HG03342 (cell line): Measurements from ENCODE around the gene FHAD1.
A peak's percentile ranks its signal among the peaks of the same experiment; 100 is the strongest.

Experiments used
- ATAC-seq: cut with Tn5 transposase; IDR thresholded peaks from one replicate; pipeline ENCODE4 v1.9.1; 2021; ENCODE audit warnings: mild to moderate bottlenecking, moderate library complexity; ENCODE audit not compliant: unreplicated experiment

The FHAD1 gene

GRCh38 chr1:15390667-15391066 is 143.6 kb downstream of the FHAD1 start:
- no peak for ATAC-seq

DNA sequence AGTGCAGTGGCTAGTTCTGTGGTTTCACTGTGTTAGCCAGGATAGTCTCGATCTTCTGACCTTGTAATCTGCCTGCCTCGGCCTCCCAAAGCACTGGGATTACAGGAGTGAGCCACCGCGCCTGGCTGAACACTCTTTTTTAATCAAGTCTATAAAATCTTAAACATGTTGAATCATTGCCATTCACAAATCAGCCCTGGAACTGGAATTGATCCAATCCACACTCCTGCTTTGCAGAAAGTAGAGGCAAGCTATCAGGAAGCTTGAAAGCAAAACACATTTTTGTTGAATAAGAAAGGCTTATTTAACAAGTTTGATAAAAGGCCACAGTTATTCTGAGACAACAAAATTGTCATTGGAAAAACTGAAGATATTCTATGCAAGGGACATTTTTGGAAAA is 144.3 kb downstream of the FHAD1 start:
- no peak for ATAC-seq

- ATAC-seq: no peak
These were observed 146.6 kb downstream of the FHAD1 start for GRCh38 chr1:15393475-15394257.

DNA sequence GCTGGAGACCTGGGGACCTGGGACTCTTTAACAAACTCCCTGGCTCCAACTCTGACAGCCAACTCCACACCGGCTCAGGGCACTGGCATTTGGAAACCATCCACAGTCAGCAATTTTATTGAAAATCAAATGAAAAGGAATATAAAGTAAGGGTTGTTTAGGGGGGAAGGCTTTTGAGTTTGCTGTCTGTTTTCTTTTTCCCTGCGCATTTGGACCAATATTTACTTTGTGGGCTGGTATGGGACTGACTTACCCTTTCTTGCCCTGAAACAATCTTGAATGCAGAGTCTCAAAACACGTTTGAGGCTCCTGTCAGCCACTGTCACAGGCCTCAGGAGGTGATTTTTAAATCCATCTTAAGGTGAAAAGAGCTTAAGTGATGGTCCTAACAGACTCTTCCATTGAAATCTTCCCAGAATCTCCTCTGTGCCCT is 147.3 kb downstream of the FHAD1 start:
- ATAC-seq: no peak

DNA sequence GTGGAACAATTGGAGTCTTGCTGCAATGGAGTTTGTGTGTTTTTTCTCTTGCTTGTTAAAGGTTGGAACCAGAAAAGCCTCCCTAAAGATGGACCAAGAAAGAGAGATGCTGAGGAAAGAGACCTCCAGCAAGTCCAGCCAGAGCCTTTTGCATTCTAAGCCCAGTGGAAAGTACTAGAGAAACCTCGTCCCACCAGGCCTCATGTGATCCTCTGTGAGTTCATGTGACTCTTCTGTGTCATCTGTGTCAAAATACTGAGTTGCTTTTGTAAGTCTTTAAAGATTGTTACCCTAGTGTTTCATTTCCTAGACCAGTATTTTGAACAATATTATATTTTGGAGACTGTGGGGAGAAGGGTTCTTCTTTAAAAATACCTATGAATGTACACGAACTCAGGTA is 150.2 kb downstream of the FHAD1 start:
- ATAC-seq: no peak

GRCh38 chr1:15399710-15400109 is 152.7 kb downstream of the FHAD1 start:
- ATAC-seq: no peak

DNA sequence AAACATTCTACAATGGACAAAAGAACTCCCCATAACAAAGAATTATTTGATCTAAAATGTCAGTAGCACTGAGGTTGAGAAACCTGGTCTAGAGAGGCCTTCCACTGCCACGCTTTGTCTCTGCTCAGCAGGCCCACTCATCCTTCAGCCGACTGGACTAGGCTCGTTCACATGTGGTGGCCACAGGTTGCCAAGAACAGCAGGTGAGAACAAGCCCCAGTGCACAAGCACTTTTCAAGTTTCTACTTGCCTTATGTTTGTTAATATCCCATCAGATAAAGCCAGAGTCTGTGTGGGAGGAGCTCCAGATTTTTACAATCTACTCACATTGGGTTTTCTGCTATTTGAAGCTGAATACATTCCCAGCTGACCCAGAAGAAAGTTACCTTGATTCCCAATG is 153.6 kb downstream of the FHAD1 start:
- no peak for ATAC-seq

DNA sequence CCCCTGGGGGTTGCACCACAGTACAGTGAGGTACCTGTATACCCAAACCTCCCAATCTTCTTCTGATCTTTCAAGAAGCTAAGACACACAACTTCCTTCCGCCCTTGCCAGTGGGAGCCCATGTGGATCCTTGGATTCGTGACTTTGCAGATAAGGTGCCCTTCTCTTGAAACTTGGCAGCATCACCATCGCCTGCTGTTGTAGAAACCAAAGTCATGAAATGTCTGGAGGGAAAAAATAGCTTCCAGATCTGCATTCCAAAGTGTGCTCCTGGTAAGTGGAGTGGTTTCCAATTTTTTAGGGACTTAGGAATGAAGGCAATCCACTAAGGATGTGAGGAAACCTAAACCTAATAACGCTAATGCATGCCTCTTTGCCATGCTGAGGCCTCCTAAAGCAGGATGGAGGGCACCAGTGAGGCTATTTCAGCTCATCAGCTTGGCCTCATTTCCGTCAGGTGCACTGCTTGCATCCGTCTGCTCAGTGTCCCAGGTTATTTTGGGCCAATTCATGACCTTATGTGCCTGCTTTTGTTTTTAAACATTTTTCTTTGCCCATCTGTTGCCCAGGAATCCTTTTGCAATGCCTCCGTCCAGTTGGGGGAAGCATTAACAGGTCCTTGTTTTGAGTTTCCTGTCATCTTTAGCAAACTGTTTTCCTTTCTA is 154.5 kb downstream of the FHAD1 start:
- ATAC-seq: no peak

DNA sequence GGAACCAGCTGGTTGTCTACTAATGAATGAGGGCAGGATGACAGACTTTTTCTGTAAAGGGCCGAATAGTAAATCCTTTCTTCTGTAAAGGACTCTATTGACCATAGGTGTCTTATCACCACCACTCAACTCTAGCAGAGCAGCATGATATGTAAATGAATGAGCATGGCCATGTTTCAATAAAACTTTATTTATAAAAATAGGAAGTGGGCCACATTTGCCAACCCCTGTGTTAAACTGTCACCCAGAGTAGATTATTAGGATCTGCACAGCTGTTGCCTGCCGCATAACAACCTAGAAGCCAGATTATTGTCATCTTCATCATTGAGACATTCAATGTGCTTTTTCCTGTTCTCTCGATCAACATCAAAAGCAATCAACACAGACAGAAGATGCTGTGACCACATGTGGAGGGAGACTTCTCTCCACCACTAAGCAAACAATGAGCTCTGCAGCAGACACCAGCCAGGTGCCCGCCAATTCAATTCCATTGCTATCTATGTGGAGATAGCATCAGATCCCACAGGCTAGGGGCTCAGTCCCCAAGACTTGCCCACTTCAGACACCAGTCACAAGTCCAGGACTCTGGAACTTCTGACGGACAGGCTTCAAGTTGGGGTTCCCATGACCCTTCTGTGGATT is 155.9 kb downstream of the FHAD1 start:
- ATAC-seq: no peak

DNA sequence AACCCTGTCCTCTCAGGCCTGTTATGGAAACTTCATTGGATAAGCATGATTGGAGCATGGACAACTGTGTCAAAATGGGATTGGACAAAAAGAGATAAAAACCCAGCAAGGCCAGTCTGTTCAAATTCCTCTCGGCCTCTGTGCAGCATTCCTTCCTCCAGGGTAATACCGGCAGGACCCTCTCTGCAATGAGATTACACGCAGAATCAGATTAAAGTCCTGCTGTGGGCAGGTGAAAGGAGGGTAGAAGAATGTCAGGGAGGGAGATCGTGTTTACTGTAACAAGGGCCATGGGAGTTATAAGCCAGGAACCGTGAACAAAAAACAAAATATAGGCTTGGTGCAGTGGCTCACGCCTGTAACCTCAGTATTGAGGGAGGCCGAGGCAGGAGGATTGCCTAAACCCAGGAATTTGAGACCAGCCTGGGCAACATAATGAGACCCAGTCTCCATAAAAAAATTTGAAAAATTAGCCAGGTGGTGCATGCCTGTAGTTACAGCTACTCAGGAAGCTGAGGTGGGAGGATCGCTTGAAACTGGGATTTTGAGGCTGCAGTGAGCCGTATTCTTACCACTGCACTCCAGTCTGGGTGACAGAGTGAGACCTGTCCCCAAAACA is 157.0 kb downstream of the FHAD1 start:
- no peak for ATAC-seq

GRCh38 chr1:15405106-15405850 is 158.3 kb downstream of the FHAD1 start:
- ATAC-seq: no peak

DNA sequence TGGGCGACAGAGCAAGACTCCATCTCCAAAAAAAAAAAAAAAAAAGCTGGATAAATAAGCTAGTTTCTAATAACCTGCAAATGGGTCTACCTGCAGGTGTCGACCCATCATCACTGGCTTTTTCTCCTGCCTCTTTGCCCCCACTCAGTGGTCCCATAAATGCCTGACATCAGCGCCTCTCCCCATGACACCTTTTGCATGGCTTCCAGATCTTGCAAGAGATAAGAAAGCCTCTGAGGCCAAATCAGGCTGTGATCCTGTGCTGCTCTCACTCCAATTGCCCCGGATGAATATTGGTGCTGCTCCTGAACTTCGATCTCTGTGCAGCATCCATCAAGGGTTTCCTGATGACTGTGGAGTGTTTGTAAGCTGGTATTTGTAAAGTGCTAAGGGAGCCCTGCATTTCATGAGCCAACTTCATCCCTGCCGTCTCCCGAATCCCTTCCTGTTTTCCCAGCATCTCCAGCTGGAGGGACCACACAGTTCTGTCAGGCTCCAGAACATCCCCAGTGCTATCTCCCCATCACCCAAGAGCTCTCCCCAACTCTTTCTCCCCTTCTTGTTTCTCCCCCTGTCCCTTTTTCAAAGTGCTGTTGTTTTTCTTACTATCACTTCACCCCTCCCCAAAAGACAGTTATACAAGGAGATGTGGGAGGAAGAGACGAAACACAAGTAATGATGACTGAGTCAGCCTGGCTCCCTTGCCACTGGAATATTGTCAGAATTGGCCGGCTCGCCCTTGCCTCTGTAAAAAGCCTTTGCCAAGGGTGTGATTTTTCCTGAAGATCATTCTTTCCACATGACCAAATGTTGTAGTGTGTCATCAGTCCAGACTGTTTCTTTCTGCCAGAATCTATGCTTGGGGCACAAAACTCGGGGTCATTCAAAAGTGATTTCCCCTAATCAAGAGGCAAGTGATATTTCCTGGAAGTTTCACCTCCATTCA is 159.9 kb downstream of the FHAD1 start:
- no peak for ATAC-seq

- no peak for ATAC-seq
These were observed 160.6 kb downstream of the FHAD1 start for GRCh38 chr1:15407580-15407979.

DNA sequence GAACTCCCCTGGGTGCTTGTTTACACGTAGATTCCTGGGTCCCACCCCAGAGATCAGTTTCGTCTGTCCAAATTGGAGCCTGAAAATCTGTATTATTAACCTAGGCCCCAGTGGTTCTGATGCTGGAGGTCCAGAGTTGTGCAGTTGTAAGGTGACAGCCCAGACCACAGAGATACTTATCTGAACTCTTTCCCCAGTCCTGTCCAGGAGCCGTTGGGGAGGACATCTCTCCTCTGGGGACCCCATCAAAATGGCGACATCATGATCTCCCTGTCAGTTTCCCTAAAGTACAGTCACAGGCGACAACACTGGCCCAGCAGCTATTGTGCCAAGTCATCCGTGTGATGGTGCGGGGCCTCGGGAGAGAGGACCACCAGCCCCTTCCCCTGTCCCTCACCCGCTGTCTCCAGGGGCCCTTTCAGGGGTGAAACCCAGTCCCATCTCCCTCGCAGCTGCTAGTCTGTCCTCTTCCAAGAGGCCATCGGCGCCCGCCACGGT is 161.9 kb downstream of the FHAD1 start:
- no peak for ATAC-seq

- peak; percentile 66 for ATAC-seq
These were observed 162.6 kb downstream of the FHAD1 start, which contains the start of gene EFHD2 for GRCh38 chr1:15409388-15410222. TSS of gene EFHD2 (plus strand) at chr1:15409888. CDS start at chr1:15409972, 84 bp downstream.

- ATAC-seq: no peak
These were observed 163.3 kb downstream of the FHAD1 start for GRCh38 chr1:15410223-15410883.

- ATAC-seq: no peak
These were observed 163.8 kb downstream of the FHAD1 start for GRCh38 chr1:15410884-15411245.

- ATAC-seq: peak; percentile 50
These were observed 164.6 kb downstream of the FHAD1 start for GRCh38 chr1:15411593-15412137.
